ENCODE data around the gene TOM1L1.

- TF ChIP-seq CTCF (conservative IDR thresholded peaks at IDR 0.05; ENCODE audit: low read depth, low read length) (no peak), EZH2 (IDR thresholded peaks at IDR 0.05; ENCODE audit: borderline replicate concordance, low read depth, low read length, poor library complexity, severe bottlenecking) (no peak)
These were observed 101.8 kb downstream of the TOM1L1 start for GRCh38 chr17:55002458-55002857.

Measured in A673 (cell line).